ENCODE data around the gene CCR9.

The CCR9 gene

GRCh38 chr3:45896956-45897355 lies 10.6 kb downstream of the CCR9 start:
- no peak for TF ChIP-seq CTCF (IDR thresholded peaks at IDR 0.05; ENCODE audit: control extremely low read depth, extremely low read depth, low read depth, missing control alignments)
- no peak for DNase-seq (ENCODE audit: extremely low spot score)
- ChIA-PET CTCF (interaction anchor here (1.0 to 4.6 kb wide), 4 partner anchors 8 to 33 kb away, joined by 3 to 24 read pairs (median 6); partner anchors contain the start of gene CCR9), POLR2A (no interaction called here)

GRCh38 chr3:45904931-45905330 lies 18.6 kb downstream of the CCR9 start:
- CTCF ChIA-PET: interaction anchor here (0.8 to 2.0 kb wide), 16 partner anchors 9 to 245 kb away, joined by 3 to 11 read pairs (median 4); no protein-coding TSS in a partner anchor
- POLR2A ChIA-PET: interaction anchor here (0.7 kb wide), 1 partner anchor 24 kb away, joined by 7 read pairs; no protein-coding TSS in a partner anchor
- no peak for TF ChIP-seq CTCF (IDR thresholded peaks at IDR 0.05; ENCODE audit: control extremely low read depth, extremely low read depth, low read depth, missing control alignments)
- DNase-seq (ENCODE audit: extremely low spot score): peak; percentile 76

- TF ChIP-seq CTCF (IDR thresholded peaks at IDR 0.05; ENCODE audit: control extremely low read depth, extremely low read depth, low read depth, missing control alignments): no peak
- no peak for DNase-seq (ENCODE audit: extremely low spot score)
- ChIA-PET POLR2A (interaction anchor here (0.7 kb wide), 1 partner anchor 23 kb away, joined by 7 read pairs; no protein-coding TSS in a partner anchor), CTCF (interaction anchor here (1.1 to 2.0 kb wide), 8 partner anchors 9 to 173 kb away, joined by 3 to 11 read pairs (median 4); no protein-coding TSS in a partner anchor)
Measured at GRCh38 chr3:45905755-45906154, 19.4 kb downstream of the CCR9 start.

- TF ChIP-seq CTCF (IDR thresholded peaks at IDR 0.05; ENCODE audit: control extremely low read depth, extremely low read depth, low read depth, missing control alignments): peak; percentile 34
- POLR2A ChIA-PET: no interaction called here
- no peak for DNase-seq (ENCODE audit: extremely low spot score)
- CTCF ChIA-PET: interaction anchor here (0.6 to 1.7 kb wide), 9 partner anchors 8 to 63 kb away, joined by 3 to 4 read pairs (median 3); no protein-coding TSS in a partner anchor
Measured at GRCh38 chr3:45906681-45907407, 20.5 kb downstream of the CCR9 start.

GRCh38 chr3:45907769-45908705 lies 21.7 kb downstream of the CCR9 start:
- TF ChIP-seq CTCF (IDR thresholded peaks at IDR 0.05; ENCODE audit: control extremely low read depth, extremely low read depth, low read depth, missing control alignments): no peak
- ChIA-PET POLR2A (interaction anchor here (0.6 kb wide), 2 partner anchors 311 to 1436 kb away, joined by 3 to 4 read pairs; no protein-coding TSS in a partner anchor), CTCF (interaction anchor here (0.7 to 2.7 kb wide), 13 partner anchors 9 to 73 kb away, joined by 3 to 10 read pairs (median 3); partner anchors contain the start of gene CCR9)
- no peak for DNase-seq (ENCODE audit: extremely low spot score)

GRCh38 chr3:45908761-45909160 lies 22.4 kb downstream of the CCR9 start:
- POLR2A ChIA-PET: no interaction called here
- no peak for TF ChIP-seq CTCF (IDR thresholded peaks at IDR 0.05; ENCODE audit: control extremely low read depth, extremely low read depth, low read depth, missing control alignments)
- CTCF ChIA-PET: interaction anchor here (0.7 to 2.7 kb wide), 7 partner anchors 11 to 36 kb away, joined by 3 to 10 read pairs (median 5); partner anchors contain the start of gene CCR9
- no peak for DNase-seq (ENCODE audit: extremely low spot score)

Data from GM10248 (cell line).